HG03066 (cell line): Measurements from ENCODE around the gene SLC19A2.
A peak's percentile ranks its signal among the peaks of the same experiment; 100 is the strongest.
"Not testable (repeated sequence)": the region's sequence is repeated elsewhere in the genome, so short reads cannot be mapped to it uniquely, and the experiment has no call there.

Experiments
- ATAC-seq: cut with Tn5 transposase; IDR thresholded peaks from one replicate; pipeline ENCODE4 v1.9.1; 2021; ENCODE audit warnings: low read depth; ENCODE audit not compliant: unreplicated experiment

Gene SLC19A2

GRCh38 chr1:169485431-169486280 is at the start of gene SLC19A2:
Gene SLC19A2 (minus strand): TSS chr1:169485944. CDS start chr1:169485766, 178 bp downstream.
- ATAC-seq, result peak; percentile 99

GRCh38 chr1:169534653-169535052 is 48.9 kb upstream of the SLC19A2 start:
- ATAC-seq, result no peak

- ATAC-seq, result not testable (repeated sequence)
These were observed 47.9 kb upstream of the SLC19A2 start for GRCh38 chr1:169533528-169534190.

GRCh38 chr1:169530448-169530847 is 44.7 kb upstream of the SLC19A2 start:
- no peak for ATAC-seq

GRCh38 chr1:169529068-169529642 is 43.4 kb upstream of the SLC19A2 start:
- ATAC-seq, result no peak

GRCh38 chr1:169528215-169529067 is 42.7 kb upstream of the SLC19A2 start:
- ATAC-seq, result no peak

GRCh38 chr1:169527451-169528214 is 41.9 kb upstream of the SLC19A2 start:
- no peak for ATAC-seq

- no peak for ATAC-seq
These were observed 41.3 kb upstream of the SLC19A2 start for GRCh38 chr1:169527001-169527400.

DNA sequence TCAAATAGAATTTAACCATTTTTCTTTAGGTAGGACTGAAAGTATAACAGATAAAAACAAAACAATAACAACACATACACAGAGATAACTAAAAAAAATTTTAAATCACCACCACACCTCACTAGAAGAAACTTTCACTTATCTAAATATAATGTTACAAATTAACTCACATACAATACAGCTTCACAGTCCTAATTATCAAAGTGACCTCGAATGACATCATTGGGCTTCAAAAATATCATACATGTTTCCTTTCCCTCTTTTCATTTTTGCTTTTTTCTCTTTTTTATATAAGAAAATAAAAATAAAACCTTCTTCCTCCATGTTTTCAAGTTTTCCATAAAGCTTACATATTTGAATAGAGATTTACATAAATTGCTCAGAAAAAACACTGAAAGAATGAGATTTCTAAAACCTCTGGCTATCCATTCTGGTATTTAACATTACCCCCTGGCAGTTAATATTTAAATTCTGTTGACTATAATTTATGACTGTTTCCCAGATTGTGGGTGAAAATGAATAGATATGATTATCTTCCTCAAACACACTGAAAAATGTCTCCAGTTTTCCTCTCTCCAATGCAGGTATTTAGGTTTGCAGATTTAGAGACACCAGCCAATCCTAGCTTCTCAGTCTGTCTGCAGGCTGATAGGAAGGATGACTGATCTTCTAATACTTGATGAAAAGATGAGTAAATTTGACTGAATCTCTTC is 40.5 kb upstream of the SLC19A2 start:
- ATAC-seq, result no peak

GRCh38 chr1:169525391-169525790 is 39.6 kb upstream of the SLC19A2 start:
- no peak for ATAC-seq

DNA sequence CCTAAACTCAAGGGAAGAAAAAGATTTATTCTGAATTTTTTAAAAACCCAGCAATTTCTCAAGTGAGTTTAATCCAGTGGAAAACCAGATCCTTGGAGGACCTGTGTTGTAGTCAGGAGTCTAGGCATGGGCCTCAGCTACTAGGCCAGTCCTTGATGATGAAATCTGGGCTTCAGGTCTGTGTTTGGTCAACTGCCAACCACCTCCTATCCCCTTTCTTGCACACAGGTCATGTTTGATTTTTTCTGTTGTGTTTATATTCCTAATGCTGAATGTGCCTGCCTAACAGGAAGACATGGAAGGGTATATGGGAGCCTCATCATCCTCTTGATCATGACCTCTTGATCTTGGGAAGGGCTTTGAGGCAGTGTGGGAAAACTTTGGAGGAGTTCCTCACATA is 38.2 kb upstream of the SLC19A2 start:
- ATAC-seq, result no peak

DNA sequence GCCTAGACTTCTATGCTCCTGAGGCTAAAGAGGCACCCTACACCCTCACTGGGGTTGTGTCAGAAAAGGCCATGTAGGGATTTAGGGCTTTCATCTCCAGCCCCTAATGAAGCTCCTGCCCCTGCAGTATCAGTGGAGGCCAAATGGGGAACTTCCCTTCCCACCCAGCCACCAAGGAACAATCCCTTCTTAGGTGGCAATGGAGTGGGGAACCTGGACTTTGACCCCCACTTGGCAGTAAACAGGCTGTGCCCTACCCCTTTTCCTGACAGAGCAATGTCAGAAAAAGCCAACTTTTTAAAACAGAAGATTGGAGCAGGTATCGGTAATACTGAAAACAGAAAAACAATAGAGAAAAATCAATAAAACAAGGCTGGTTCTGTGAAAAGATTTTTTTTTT is 35.5 kb upstream of the SLC19A2 start:
- no peak for ATAC-seq

DNA sequence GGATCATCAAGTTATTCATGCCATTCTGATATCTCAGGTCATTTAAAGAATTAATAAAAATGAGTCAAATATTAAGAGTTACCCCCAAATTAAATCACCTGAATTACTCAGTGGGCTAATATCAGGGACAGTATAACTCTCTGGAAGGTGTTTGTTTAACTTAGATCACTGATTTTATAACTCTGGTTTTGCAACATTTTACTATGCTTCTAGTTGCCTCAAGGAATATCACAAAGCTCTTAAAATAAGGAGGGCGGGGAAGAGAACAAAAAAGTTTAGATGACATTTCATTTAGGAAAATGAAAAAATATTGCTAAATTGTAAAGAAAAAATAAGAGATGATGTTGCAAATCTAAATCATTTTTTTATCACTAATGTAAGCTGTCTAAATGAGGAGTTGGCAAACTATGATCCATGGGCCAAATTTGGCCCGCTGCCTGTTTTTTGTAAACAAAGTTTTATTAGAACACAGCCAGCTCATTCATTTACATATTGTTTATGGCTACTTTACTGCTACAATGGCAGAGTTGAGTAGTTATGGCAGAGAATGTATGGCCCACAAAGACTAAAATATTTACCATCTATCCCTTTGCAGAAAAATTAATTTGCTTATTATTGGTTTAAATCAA is 31.9 kb upstream of the SLC19A2 start:
- ATAC-seq, result no peak

DNA sequence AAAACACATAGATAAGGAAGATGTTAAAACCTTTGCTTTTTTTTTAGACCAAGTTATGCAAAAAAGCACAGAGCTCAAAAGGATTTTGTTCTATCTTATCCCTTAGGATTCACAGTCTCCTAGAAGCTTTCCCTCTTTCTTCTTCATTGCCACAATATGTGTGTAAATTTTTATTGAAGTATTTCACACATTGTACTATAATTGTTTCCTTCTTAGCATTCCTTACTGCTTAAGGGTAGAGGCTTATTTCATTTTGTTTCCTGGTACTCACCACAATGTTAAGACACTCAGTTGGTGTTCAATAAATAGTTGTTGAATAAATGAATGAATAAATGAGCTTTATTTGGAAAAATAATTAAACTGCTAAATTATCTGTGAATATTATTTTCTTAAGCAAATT is 29.9 kb upstream of the SLC19A2 start:
- ATAC-seq, result no peak

GRCh38 chr1:169514566-169515270 is 29.0 kb upstream of the SLC19A2 start:
- no peak for ATAC-seq

- ATAC-seq, result no peak
These were observed 27.5 kb upstream of the SLC19A2 start for GRCh38 chr1:169513208-169513607.

DNA sequence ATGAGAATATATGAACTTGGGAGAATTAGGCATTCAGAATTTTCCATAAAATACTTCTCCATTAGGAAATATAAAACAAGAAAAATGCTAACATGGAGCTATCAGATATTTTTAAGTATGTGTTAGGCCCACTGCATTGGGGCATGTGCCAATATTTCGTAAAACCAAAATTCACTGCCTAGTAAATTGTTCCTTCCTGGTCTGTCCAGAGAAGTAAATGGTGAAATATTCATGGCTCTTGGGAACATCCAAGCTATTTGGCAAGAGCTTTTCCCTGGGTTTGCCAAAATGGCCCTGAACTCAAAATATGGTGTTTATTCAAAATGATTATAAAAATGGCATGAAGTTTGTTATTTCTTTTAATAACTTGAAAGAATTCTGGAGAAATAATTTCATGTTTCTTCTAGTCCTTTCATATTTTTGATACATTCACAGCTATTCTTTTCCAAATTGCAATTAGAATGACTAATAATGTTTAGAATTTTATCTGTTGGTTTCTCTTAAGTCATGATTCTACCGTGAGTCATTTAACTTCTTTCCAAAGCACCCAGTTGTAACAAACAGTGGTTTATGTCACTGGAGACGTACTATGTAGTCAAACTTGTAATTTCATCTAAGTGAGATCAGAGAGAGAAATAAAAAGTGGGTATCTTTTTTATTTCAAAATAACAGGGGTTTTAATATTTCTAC is 25.7 kb upstream of the SLC19A2 start:
- ATAC-seq, result no peak

DNA sequence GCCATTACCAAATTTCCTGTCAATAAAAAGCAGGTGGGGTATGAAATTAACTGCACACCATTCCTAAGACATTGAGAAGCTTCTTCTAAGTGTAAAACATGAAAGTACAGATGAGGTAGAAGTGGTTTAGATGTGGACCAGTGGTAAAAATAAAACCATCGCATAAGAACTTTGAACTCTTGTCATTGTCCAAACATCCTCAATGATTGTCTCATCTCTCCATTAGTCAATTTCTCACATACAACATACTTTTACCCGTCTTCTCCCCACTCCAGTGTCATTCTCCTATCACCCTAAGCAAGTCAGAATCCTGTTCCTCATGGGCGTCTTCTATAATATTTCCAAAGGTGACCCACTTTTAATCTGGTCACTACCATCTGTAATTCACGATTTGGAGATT is 24.3 kb upstream of the SLC19A2 start:
- no peak for ATAC-seq
